Adrenal gland (tissue), 5 donors: ENCODE measurements around the gene C2orf42.

Experiments
- POLR2A ChIP-seq, 2 donors: fragments of 450-650 bp; IDR thresholded peaks; one replicate each; pipeline ENCODE4 v1.6.1; 2017; ENCODE audit warnings: antibody characterized with exemption in 2 of 2, mild to moderate bottlenecking in 2 of 2, moderate library complexity in 1 of 2
- TF ChIP-seq, protein P1 (sequence below), 6 experiments: fragments of 450-650 bp in 4 of 6; fragments of 200-600 bp in 2 of 6; sonication (generic) in 1 of 6; IDR thresholded peaks; 1 replicate in 5 of 6; 2 replicates in 1 of 6; pipeline versions ENCODE4 v1.5.1 to v1.8.0; 2016 to 2021; ENCODE audit warnings: antibody characterized with exemption in 6 of 6, mild to moderate bottlenecking in 2 of 6, moderate library complexity in 1 of 6
- donor health status: DM: no; HTN: no; CAD: no.

DNA sequence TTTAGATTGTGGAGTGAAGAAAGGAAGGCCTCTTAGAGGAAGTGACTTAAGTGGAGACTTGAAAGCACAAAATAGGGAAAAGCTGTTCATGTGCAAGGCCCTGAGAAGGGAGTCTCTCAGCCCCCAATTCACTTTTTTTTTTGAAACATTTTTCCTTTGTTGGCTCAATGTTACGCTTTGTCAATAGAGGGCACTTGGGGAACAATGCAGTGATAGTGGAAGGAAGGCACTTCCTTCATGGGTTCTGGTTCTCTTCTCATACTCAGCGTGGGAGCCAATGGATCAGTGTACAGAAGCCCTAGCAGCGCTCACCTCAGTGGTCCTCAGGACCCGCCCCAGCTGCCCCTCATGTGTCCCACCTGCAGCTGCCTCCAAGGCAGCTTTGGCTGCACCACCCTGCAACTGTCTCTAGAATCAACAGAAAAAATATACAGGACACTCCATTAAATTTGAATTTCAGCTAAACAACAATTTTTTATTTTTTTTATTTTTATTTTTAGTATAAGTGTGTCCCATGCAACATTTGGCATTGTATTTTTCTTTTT is 8.6 kb upstream of the C2orf42 start:
- TF ChIP-seq, protein P1, sequence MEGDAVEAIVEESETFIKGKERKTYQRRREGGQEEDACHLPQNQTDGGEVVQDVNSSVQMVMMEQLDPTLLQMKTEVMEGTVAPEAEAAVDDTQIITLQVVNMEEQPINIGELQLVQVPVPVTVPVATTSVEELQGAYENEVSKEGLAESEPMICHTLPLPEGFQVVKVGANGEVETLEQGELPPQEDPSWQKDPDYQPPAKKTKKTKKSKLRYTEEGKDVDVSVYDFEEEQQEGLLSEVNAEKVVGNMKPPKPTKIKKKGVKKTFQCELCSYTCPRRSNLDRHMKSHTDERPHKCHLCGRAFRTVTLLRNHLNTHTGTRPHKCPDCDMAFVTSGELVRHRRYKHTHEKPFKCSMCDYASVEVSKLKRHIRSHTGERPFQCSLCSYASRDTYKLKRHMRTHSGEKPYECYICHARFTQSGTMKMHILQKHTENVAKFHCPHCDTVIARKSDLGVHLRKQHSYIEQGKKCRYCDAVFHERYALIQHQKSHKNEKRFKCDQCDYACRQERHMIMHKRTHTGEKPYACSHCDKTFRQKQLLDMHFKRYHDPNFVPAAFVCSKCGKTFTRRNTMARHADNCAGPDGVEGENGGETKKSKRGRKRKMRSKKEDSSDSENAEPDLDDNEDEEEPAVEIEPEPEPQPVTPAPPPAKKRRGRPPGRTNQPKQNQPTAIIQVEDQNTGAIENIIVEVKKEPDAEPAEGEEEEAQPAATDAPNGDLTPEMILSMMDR (IDR thresholded peaks at IDR 0.05), result no peak
- no peak for TF ChIP-seq POLR2A (IDR thresholded peaks at IDR 0.05)
